HG03025 (cell line): ENCODE results near the gene CYSTM1.
A peak's percentile ranks its signal among the peaks of the same experiment; 100 is the strongest.
"Not testable (repeated sequence)": the region's sequence is repeated elsewhere in the genome, so short reads cannot be mapped to it uniquely, and the experiment has no call there.

Experiments used
- ATAC-seq: cut with Tn5 transposase; IDR thresholded peaks from one replicate; pipeline ENCODE4 v1.9.1; 2021; ENCODE audit warnings: mild to moderate bottlenecking, moderate library complexity; ENCODE audit not compliant: unreplicated experiment, low FRiP score

CYSTM1 gene

DNA sequence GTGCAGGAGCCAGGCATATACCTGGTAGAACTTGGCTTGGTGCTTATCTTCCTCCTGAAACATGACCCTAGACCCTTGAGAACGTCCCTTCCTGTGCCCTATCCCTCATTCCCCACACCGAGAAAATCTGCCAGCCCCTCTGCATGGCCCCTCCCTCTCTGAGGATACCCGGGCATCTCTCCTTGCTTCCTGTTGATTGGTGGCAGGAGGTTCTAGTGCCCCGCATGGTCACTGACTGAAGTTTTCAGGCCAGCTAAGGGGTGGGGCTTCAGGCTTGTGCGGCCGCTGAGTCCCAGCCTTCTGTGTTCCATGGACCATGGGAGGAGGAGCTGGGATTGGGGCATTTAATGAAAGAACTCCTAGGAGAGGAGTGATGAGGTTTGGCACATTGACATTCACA lies 26.5 kb upstream of the CYSTM1 start:
- ATAC-seq = no peak

DNA sequence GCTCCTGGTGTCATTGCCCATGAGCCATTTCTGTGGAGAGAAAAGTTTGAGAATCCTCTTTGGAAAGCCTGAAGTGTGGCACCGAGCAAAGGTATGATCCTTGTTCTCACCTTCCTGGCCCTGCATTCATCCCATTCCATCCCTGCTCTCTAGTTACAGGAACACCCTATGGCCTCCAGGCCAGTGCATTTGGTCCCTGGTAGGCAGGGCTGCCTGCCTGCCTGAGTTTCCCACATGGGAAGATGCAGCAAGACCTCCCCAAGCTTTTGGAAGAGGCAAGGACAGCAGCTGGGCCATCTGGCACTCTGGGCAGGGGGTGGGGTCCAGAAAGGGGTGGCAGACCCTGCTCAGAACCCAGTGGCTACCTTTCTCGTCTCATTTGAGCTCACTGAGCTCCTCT lies 24.8 kb upstream of the CYSTM1 start:
- ATAC-seq = no peak

DNA sequence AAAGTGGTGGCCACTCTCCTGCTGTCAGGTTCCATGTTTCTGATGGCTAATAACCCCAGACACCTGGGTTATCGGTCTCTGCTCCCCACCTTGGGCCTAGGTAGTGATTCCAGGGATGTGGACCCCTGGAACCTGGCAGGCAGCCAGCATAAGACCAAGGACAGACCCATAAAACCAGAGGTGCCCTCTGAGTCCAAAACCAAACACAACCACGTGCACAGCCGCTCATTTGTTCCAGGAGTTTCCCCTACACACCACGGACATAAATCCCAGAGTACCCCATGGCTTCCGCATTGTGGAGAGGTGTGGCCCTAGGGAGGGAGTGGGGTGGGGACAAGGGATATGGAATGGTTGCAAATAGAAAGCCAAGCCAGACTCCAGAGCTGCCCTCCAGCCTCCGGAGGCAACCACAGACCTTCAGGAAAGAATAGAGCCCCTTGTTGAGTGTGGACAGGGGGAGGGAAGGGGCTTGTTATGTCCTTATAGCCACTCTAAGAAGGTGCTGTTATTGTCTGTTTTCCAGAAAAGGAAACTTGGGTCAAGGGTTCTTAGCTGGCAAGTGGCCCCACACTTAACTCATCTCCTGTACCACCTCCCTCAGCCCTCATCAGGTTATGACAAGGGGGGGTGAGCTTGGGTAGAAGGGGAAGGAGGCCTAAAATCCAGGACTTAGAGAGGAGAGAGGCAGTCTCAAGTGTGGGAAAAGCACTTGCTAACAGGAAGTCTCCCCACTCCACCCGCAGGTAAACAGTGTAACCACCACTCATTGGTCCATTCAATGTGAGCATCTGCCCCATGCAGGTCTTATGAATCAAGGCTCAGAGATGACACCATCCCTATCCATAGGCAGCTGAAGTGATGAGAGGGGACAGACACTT lies 23.6 kb upstream of the CYSTM1 start:
- no peak for ATAC-seq

DNA sequence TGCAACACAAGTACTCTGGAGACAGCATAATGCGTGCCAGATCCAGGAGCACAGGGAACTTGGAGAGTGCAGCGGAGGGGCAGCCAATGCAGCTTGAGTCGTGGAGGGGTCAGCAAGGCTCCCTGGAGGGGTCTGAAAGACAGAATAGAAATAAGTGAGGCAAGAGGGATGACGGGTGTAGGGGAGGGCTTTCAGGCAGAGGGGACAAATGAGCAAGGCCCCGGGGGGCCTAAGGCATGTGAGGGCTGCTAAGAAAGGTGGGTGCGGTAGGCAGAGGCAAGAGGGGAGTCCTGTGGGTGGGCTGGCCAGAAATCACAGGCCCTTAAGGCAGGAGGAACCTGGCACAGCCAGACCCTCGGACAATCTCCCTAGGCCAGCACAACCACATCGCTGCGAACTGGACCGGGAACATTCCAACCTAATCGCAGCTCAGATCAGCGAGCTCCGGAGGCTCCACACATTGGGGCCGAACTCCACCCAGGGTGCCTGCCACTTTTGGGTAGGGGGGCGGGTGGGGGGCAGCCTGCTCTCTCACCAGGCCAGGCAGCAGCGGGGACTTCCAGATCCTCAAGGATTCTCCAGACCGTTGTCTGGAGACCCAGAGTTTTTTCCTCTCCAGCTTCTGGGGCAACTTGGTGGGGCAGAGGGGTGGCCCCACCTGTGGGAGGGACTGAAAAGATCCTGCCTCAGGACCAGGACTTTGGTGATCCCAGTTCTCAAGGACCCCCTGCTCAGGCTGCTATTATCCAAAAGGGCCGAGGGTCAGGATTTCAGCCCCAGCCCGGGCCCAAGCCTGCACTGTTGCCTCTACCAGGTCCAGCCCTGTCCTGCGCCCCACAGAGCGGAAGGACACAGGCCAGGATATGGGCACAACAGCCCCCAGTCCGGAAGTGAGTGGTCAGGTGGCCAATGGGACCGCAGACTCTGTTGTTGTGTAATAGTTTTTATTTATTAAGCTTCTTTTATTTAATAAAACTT lies 22.7 kb upstream of the CYSTM1 start:
- no peak for ATAC-seq

DNA sequence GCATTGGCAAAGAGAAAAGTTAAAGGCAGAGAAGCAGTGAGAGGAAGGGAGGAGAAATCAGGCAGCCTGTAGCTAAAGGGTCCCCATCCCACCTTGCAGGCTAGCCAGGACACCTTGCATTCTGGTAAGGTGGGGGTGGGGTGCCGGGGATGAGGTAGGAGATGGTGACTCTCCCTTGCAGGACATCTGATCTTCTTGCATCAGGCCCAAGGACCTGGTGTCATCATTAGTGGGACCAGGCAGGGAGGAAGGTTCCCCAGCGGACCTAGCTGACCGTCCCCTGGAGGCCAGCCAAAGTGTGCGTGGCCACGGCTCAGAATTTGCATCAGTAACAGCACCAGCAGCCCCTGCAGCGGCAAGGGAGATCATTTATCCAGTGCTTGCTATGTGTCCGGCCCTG lies 21.7 kb upstream of the CYSTM1 start:
- ATAC-seq = no peak

GRCh38 chr5:140153905-140154304 lies 21.1 kb upstream of the CYSTM1 start:
- ATAC-seq = no peak

- not testable (repeated sequence) for ATAC-seq
Measured at GRCh38 chr5:140154710-140155381, 20.1 kb upstream of the CYSTM1 start.

GRCh38 chr5:140157032-140157781 lies 17.8 kb upstream of the CYSTM1 start:
- peak; percentile 90 for ATAC-seq

GRCh38 chr5:140159014-140159927 lies 15.7 kb upstream of the CYSTM1 start:
- no peak for ATAC-seq

DNA sequence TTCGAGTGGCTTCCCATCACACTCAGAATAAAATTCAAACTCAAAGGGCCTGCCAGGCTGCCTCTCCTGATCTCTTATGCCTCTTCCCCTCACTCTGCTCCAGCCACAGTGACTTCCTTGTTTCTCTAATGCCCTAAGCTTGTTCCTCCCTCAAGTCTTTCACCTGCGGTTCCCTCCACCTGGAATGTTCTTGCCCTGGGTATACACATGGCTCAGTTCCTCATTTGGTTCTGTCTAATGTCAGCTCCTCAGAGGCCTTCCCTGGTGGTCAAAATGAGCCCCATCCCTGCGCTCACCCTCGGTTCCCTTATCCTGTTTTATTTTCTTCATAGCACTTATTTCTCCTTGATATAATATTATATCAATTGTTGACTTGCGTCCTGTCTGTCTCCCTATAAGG lies 12.7 kb upstream of the CYSTM1 start:
- ATAC-seq = no peak

- ATAC-seq = no peak
Measured at GRCh38 chr5:140162781-140163180, 12.2 kb upstream of the CYSTM1 start.

- no peak for ATAC-seq
Measured at GRCh38 chr5:140165101-140165922, 9.7 kb upstream of the CYSTM1 start.

DNA sequence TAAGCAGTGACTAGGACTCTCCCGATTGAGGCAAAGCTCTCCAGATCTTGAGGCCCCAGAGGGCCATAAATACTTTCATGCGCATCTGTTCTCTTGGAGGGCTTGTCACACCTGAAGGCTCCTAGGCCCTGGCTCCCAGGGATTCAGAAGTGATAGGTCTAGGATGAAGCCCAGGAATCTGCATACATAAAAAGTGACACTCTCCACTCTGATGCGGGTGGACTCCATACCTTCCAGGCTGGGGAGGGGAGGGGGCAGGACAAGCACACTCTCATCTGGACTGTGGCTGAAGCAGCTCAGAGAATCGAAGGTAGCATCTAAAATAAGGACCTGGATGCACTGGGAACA lies 9.1 kb upstream of the CYSTM1 start:
- ATAC-seq = no peak

- no peak for ATAC-seq
Measured at GRCh38 chr5:140166911-140167310, 8.1 kb upstream of the CYSTM1 start.

GRCh38 chr5:140168371-140168770 lies 6.6 kb upstream of the CYSTM1 start:
- ATAC-seq = no peak

- ATAC-seq = no peak
Measured at GRCh38 chr5:140169410-140169809, 5.6 kb upstream of the CYSTM1 start.

GRCh38 chr5:140172483-140172882 lies 2.5 kb upstream of the CYSTM1 start:
- ATAC-seq = no peak

GRCh38 chr5:140174014-140174413 lies 974 bp upstream of the CYSTM1 start:
- no peak for ATAC-seq
